Suppressor macrophage treated with lipopolysaccharide for 1 hour (primary cell): Measurements from ENCODE around the gene TTC33.

Experiments used
- DNase-seq, 3 donors: peaks; one replicate each; pipeline ENCODE4 v3.0.0-alpha.2; 2020 to 2022

The TTC33 gene

GRCh38 chr5:40560474-40561110, 195.2 kb downstream of the TTC33 start:
- peak; percentile 76 to 85 (median 82) for DNase-seq

GRCh38 chr5:40559306-40559705, 196.5 kb downstream of the TTC33 start:
- peak; percentile 42 to 47 (median 44) for DNase-seq

- no peak for DNase-seq
Measured at GRCh38 chr5:40557501-40557900, 198.3 kb downstream of the TTC33 start.

- DNase-seq, result no peak
Measured at GRCh38 chr5:40556811-40557210, 198.9 kb downstream of the TTC33 start.

GRCh38 chr5:40555886-40556285, 199.9 kb downstream of the TTC33 start:
- DNase-seq, result no peak

- peak in 1 of 3 donors; percentile 50 for DNase-seq
Measured at GRCh38 chr5:40554813-40555212, 200.9 kb downstream of the TTC33 start.

GRCh38 chr5:40554054-40554453, 201.7 kb downstream of the TTC33 start:
- DNase-seq, result no peak

- peak; percentile 41 to 55 (median 55) for DNase-seq
Measured at GRCh38 chr5:40552981-40553380, 202.8 kb downstream of the TTC33 start.

GRCh38 chr5:40551496-40552491, 204.0 kb downstream of the TTC33 start:
- peak in 2 of 3 donors; percentile 63 to 78 for DNase-seq

GRCh38 chr5:40550481-40550880, 205.3 kb downstream of the TTC33 start:
- no peak for DNase-seq

GRCh38 chr5:40549616-40550015, 206.1 kb downstream of the TTC33 start:
- peak in 2 of 3 donors; percentile 36 to 51 for DNase-seq

- DNase-seq, result no peak
Measured at GRCh38 chr5:40547994-40548575, 207.7 kb downstream of the TTC33 start.

- peak; percentile 34 to 58 (median 53) for DNase-seq
Measured at GRCh38 chr5:40547557-40547956, 208.2 kb downstream of the TTC33 start.

- DNase-seq, result no peak
Measured at GRCh38 chr5:40540301-40540700, 215.5 kb downstream of the TTC33 start.

GRCh38 chr5:40524677-40525076, 231.1 kb downstream of the TTC33 start:
- no peak for DNase-seq

- DNase-seq, result peak; percentile 71 to 92 (median 91)
Measured at GRCh38 chr5:40521925-40522324, 233.8 kb downstream of the TTC33 start.

- no peak for DNase-seq
Measured at GRCh38 chr5:40521108-40521785, 234.5 kb downstream of the TTC33 start.

- DNase-seq, result no peak
Measured at GRCh38 chr5:40518485-40518917, 237.3 kb downstream of the TTC33 start.

- DNase-seq, result peak in 1 of 3 donors; percentile 41
Measured at GRCh38 chr5:40515476-40515875, 240.3 kb downstream of the TTC33 start.

- no peak for DNase-seq
Measured at GRCh38 chr5:40514976-40515375, 240.8 kb downstream of the TTC33 start.

- no peak for DNase-seq
Measured at GRCh38 chr5:40511801-40512200, 244.0 kb downstream of the TTC33 start.

GRCh38 chr5:40507095-40507494, 248.7 kb downstream of the TTC33 start:
- peak in 1 of 3 donors; percentile 31 for DNase-seq

- no peak for DNase-seq
Measured at GRCh38 chr5:40505031-40505430, 250.7 kb downstream of the TTC33 start.
